MM.1S (cell line): Measurements from ENCODE around the gene ZBTB44.

Experiments used
- DNase-seq: peaks from one replicate; pipeline ENCODE4 v3.0.0-alpha.2; 2015
- H2AFZ ChIP-seq: fragments of 300-600 bp; sonication (generic); 2 replicates; pipeline ENCODE4 v1.6.0; 2016; ENCODE audit warnings: antibody characterized with exemption, low read length
- H3F3A ChIP-seq: fragments of 300-600 bp; sonication (generic); 2 replicates; pipeline ENCODE4 v1.6.1; 2016; ENCODE audit warnings: mild to moderate bottlenecking, antibody characterized with exemption, low read length, moderate library complexity, mixed read lengths; ENCODE audit not compliant: insufficient read depth
- H3K27ac ChIP-seq: fragments of 300-600 bp; sonication (generic); 2 replicates; pipeline ENCODE4 v1.5.1; 2016; ENCODE audit warnings: mild to moderate bottlenecking, low read length
- H3K27me3 ChIP-seq: fragments of 300-600 bp; sonication (generic); replicated peaks from 2 replicates; pipeline ENCODE4 v1.6.0; 2016; ENCODE audit warnings: low read length; ENCODE audit not compliant: insufficient read depth
- H3K36me3 ChIP-seq: fragments of 300-600 bp; sonication (generic); replicated peaks from 2 replicates; pipeline ENCODE4 v1.6.1; 2016; ENCODE audit warnings: mild to moderate bottlenecking, low read length, mixed read lengths; ENCODE audit not compliant: insufficient read depth
- H3K4me1 ChIP-seq: fragments of 300-600 bp; sonication (generic); 2 replicates; pipeline ENCODE4 v1.6.1; 2016; ENCODE audit warnings: low read length, mixed read lengths
- H3K4me2 ChIP-seq: fragments of 300-600 bp; sonication (generic); 2 replicates; pipeline ENCODE4 v1.6.0; 2016; ENCODE audit warnings: low read depth, low read length
- H3K4me3 ChIP-seq: fragments of 300-600 bp; sonication (generic); 2 replicates; pipeline ENCODE4 v1.5.1; 2016; ENCODE audit warnings: low read length, mixed read lengths
- H3K79me2 ChIP-seq: fragments of 300-600 bp; sonication (generic); 2 replicates; pipeline ENCODE4 v1.6.1; 2016; ENCODE audit warnings: mixed run types, low read length, mixed read lengths
- H3K9ac ChIP-seq: fragments of 300-600 bp; sonication (generic); 2 replicates; pipeline ENCODE4 v1.6.1; 2016; ENCODE audit warnings: low read length, mixed read lengths
- H3K9me2 ChIP-seq: fragments of 300-600 bp; sonication (generic); replicated peaks from 2 replicates; pipeline ENCODE4 v1.6.1; 2016; ENCODE audit warnings: mild to moderate bottlenecking, low read length, mixed read lengths; ENCODE audit not compliant: insufficient read depth
- H3K9me3 ChIP-seq: fragments of 300-600 bp; sonication (generic); replicated peaks from 2 replicates; pipeline ENCODE4 v1.6.1; 2016; ENCODE audit warnings: mild to moderate bottlenecking, low read length, mixed read lengths; ENCODE audit not compliant: insufficient read depth
- H4K20me1 ChIP-seq: fragments of 300-600 bp; sonication (generic); 2 replicates; pipeline ENCODE4 v1.6.1; 2016; ENCODE audit warnings: mild to moderate bottlenecking, low read length, moderate library complexity, mixed read lengths; ENCODE audit not compliant: insufficient read depth
- EZH2 ChIP-seq: fragments of 300-600 bp; sonication (generic); optimal IDR thresholded peaks from 2 replicates; pipeline ENCODE3; 2017; ENCODE audit warnings: low read depth, mild to moderate bottlenecking, antibody characterized with exemption, low read length, mixed read lengths
- EZH2phosphoT487 ChIP-seq: fragments of 300-600 bp; sonication (generic); IDR thresholded peaks from 2 replicates; pipeline ENCODE4 v1.6.1; 2018; ENCODE audit warnings: antibody characterized with exemption, low read length
- TF ChIP-seq, protein P1 (sequence below): fragments of 300-600 bp; sonication (generic); IDR thresholded peaks from 2 replicates; pipeline ENCODE4 v1.5.1; 2016; ENCODE audit warnings: antibody characterized with exemption, low read length, mixed read lengths

The ZBTB44 gene

GRCh38 chr11:130190371-130190881 is 124.3 kb downstream of the ZBTB44 start:
- no peak overlapping the region for H3K9ac ChIP-seq
- H2AFZ ChIP-seq, result no peak overlapping the region
- H3F3A ChIP-seq, result no peaks in the 10 kb centered on the region
- H4K20me1 ChIP-seq, result 0 out of 2 replicates have a peak, but pooled peaks cover 3% of the 10 kb centered on the region
- no peaks in the 10 kb centered on the region for H3K9me2 ChIP-seq
- no peaks in the 10 kb centered on the region for H3K27me3 ChIP-seq
- no peaks in the 10 kb centered on the region for H3K4me1 ChIP-seq
- no peak overlapping the region for H3K27ac ChIP-seq
- TF ChIP-seq EZH2 (no peak), EZH2phosphoT487 (no peak)
- TF ChIP-seq, protein P1, sequence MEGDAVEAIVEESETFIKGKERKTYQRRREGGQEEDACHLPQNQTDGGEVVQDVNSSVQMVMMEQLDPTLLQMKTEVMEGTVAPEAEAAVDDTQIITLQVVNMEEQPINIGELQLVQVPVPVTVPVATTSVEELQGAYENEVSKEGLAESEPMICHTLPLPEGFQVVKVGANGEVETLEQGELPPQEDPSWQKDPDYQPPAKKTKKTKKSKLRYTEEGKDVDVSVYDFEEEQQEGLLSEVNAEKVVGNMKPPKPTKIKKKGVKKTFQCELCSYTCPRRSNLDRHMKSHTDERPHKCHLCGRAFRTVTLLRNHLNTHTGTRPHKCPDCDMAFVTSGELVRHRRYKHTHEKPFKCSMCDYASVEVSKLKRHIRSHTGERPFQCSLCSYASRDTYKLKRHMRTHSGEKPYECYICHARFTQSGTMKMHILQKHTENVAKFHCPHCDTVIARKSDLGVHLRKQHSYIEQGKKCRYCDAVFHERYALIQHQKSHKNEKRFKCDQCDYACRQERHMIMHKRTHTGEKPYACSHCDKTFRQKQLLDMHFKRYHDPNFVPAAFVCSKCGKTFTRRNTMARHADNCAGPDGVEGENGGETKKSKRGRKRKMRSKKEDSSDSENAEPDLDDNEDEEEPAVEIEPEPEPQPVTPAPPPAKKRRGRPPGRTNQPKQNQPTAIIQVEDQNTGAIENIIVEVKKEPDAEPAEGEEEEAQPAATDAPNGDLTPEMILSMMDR, result no peak
- no peaks in the 10 kb centered on the region for H3K9me3 ChIP-seq
- H3K4me2 ChIP-seq, result no peak overlapping the region
- no peaks in the 10 kb centered on the region for H3K36me3 ChIP-seq
- no peak for DNase-seq
- H3K79me2 ChIP-seq, result peaks cover 54% of the 10 kb centered on the region
- H3K4me3 ChIP-seq, result no peak overlapping the region

DNA sequence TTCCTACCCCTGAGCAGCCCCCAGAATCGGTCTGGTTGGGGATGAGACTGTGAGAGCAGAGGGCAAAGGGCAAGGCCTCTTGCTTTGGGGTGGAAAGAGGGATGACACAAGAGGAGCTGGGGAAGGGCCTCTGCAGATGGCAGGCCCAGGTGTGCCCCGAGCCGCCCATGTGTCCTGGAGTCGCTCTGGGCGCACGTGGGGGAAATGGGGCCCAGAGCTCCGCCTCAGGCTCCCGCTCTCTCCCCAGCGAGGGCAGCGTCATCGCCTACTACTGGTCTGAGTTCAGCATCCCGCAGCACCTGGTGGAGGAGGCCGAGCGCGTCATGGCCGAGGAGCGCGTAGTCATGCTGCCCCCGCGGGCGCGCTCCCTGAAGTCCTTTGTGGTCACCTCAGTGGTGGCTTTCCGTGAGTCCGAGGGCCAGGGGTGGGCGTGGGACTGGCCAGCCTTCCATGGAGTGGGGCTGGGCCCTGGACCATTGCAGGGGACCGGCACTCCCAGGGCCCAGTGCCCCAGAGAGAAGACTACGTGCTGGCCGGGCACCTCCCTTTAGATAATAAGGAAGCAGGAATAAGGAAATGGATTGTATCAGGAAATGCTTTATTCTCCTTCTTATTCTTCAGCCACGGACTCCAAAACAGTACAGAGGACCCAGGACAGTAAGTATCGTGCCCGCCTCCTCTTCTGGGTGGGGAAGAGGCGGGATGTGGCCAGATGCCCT is 125.1 kb downstream of the ZBTB44 start:
- Histone ChIP-seq H3K27ac (no peak overlapping the region), H3K27me3 (no peaks in the 10 kb centered on the region), H4K20me1 (0 out of 2 replicates have a peak, but pooled peaks cover 3% of the 10 kb centered on the region), H2AFZ (no peak overlapping the region), H3K9ac (no peak overlapping the region), H3K4me2 (no peak overlapping the region), H3F3A (no peaks in the 10 kb centered on the region), H3K79me2 (peaks cover 61% of the 10 kb centered on the region), H3K4me3 (no peak overlapping the region), H3K9me3 (no peaks in the 10 kb centered on the region), H3K9me2 (no peaks in the 10 kb centered on the region), H3K36me3 (no peaks in the 10 kb centered on the region), H3K4me1 (no peaks in the 10 kb centered on the region)
- no peak for DNase-seq
- TF ChIP-seq EZH2phosphoT487, result no peak
- TF ChIP-seq, protein P1, result no peak
- TF ChIP-seq EZH2, result no peak

DNA sequence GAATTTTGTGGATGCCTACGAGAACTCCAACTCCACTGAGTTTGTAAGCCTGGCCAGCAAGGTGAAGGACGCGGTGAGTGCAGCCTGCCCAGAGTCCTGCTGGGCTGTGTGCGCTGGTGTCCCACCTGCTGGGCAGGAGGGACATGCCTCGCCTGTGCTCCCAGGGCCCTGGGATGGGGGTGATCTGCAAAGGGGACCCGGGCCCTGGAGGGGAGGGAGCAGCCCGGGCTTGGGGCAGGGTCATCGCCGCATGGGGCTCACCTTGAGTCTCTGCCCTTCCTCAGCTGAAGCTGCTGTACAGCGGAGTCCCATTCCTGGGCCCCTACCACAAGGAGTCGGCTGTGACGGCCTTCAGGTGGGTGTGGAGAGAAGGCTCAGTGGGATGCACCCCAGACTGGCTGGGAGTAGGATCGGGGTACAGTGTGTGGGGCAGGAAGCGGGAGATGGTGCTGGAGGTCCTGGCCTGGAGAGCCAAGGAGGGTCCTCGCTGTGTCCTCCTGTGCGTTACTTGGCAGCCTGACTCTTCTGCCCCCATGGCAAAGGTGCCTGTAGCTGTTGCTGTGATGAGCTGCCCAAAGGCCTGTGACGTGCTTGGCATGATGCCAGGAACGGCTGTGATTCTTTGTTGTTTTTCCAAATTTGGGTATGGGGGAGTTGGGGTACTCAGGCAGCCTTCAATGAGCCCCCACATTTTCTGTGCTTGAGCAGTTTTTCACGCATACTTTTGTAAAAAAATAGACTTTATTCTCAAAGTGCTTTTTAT is 126.0 kb downstream of the ZBTB44 start:
- Histone ChIP-seq H3K79me2 (peaks cover 70% of the 10 kb centered on the region), H3K27ac (no peak overlapping the region), H3K4me3 (no peak overlapping the region)

More for the DNA sequence above, 126.0 kb downstream of the ZBTB44 start:
- Histone ChIP-seq H3F3A (no peaks in the 10 kb centered on the region), H3K36me3 (no peaks in the 10 kb centered on the region), H3K4me2 (no peak overlapping the region), H2AFZ (no peak overlapping the region), H3K27me3 (no peaks in the 10 kb centered on the region), H3K9me2 (no peaks in the 10 kb centered on the region), H3K9ac (no peak overlapping the region), H3K9me3 (no peaks in the 10 kb centered on the region), H4K20me1 (0 out of 2 replicates have a peak, but pooled peaks cover 3% of the 10 kb centered on the region), H3K4me1 (no peaks in the 10 kb centered on the region)
- DNase-seq, result no peak
- TF ChIP-seq EZH2 (no peak), EZH2phosphoT487 (no peak)
- TF ChIP-seq, protein P1, result no peak
